Natural killer cell (primary cell): Measurements from ENCODE around the gene SMURF2. TPM values are rescaled to one million over a fixed set of nuclear protein-coding genes. Genes with fewer than 3 reads are reported as not detected.

Source experiments
- ATAC-seq, 3 donors: fragments of 150-1000 bp in 2 of 3; fragments of 200-7000 bp in 1 of 3; cut with Tn5 transposase; 1 replicate in 1 of 3; 2 replicates in 2 of 3; pipeline ENCODE4 v1.10.0; 2021; ENCODE audit warnings: mild to moderate bottlenecking in 2 of 3, moderate library complexity in 2 of 3
- DNase-seq, 2 donors: peaks; one replicate each; pipeline versions ENCODE4 v3.0.0 to v3.0.0-alpha.2; 2013 to 2021; ENCODE audit warnings: mixed read lengths in 1 of 2
- H3K27ac ChIP-seq: one replicate; pipeline ENCODE4 v1.5.1; 2013; ENCODE audit warnings: mild to moderate bottlenecking, low read length
- H3K27me3 ChIP-seq: one replicate; pipeline ENCODE4 v1.6.1; 2013; ENCODE audit warnings: low read length; ENCODE audit not compliant: control insufficient read depth, insufficient read depth
- H3K36me3 ChIP-seq: one replicate; pipeline ENCODE4 v1.6.1; 2013; ENCODE audit warnings: low read length; ENCODE audit not compliant: control insufficient read depth, insufficient read depth
- H3K4me1 ChIP-seq: one replicate; pipeline ENCODE4 v1.6.1; 2013; ENCODE audit warnings: low read length; ENCODE audit not compliant: control insufficient read depth, insufficient read depth
- H3K4me3 ChIP-seq: one replicate; pipeline ENCODE4 v1.5.1; 2013; ENCODE audit warnings: low read length
- H3K9me3 ChIP-seq: one replicate; pipeline ENCODE4 v1.6.1; 2013; ENCODE audit warnings: low read length; ENCODE audit not compliant: control insufficient read depth, insufficient read depth
- H3K27ac Mint-ChIP-seq, 2 donors: one replicate each; pipeline ENCODE4 v1.8.0; 2022; ENCODE audit warnings: mild to moderate bottlenecking in 2 of 2, mixed read lengths in 2 of 2, moderate library complexity in 1 of 2
- H3K27me3 Mint-ChIP-seq, 2 donors: one replicate each; pipeline ENCODE4 v1.8.0; 2022; ENCODE audit warnings: low read depth in 2 of 2, mixed read lengths in 2 of 2
- H3K36me3 Mint-ChIP-seq: one replicate; pipeline ENCODE4 v1.8.0; 2022; ENCODE audit warnings: mixed read lengths
- H3K4me1 Mint-ChIP-seq, 2 donors: one replicate each; pipeline ENCODE4 v1.8.0; 2022; ENCODE audit warnings: mixed read lengths in 2 of 2
- H3K4me3 Mint-ChIP-seq: one replicate; pipeline ENCODE4 v1.8.0; 2022; ENCODE audit warnings: mild to moderate bottlenecking, moderate library complexity, mixed read lengths
- H3K9me3 Mint-ChIP-seq, 2 donors: one replicate each; pipeline ENCODE4 v1.8.0; 2022; ENCODE audit warnings: mixed read lengths in 2 of 2
- WGBS: methylation state at CpG from one replicate; pipeline ENCODE4 v1.1.7; 2013; ENCODE audit warnings: missing lambda C conversion rate; ENCODE audit not compliant: insufficient coverage; 5-methylcytosine and 5-hydroxymethylcytosine counted together
- intact Hi-C: fragments of 100-400 bp; cut with micrococcal nuclease; formaldehyde crosslinking; loops from one replicate; pipeline ENCODE4 v1.14.2; 2022
- total RNA-seq, 4 donors: library from RNA; stranded (reverse); fragments of 120-200 nt in 1 of 4; gene quantifications; one replicate each; pipeline versions ENCODE4 v1.2.3 to v1.2.4, GENCODE V29; 2013 to 2022
- TF ChIP-seq, protein P1 (sequence below): fragments of 200-600 bp; IDR thresholded peaks from one replicate; pipeline ENCODE4 v1.8.0; 2022; ENCODE audit warnings: antibody characterized with exemption

SMURF2 gene
- total RNA-seq, 3 donors from 2014 or later (not counting 1 experiment from before 2014, with no cell fraction given): 43.8 to 54.5 (median 46.5) TPM

DNA sequence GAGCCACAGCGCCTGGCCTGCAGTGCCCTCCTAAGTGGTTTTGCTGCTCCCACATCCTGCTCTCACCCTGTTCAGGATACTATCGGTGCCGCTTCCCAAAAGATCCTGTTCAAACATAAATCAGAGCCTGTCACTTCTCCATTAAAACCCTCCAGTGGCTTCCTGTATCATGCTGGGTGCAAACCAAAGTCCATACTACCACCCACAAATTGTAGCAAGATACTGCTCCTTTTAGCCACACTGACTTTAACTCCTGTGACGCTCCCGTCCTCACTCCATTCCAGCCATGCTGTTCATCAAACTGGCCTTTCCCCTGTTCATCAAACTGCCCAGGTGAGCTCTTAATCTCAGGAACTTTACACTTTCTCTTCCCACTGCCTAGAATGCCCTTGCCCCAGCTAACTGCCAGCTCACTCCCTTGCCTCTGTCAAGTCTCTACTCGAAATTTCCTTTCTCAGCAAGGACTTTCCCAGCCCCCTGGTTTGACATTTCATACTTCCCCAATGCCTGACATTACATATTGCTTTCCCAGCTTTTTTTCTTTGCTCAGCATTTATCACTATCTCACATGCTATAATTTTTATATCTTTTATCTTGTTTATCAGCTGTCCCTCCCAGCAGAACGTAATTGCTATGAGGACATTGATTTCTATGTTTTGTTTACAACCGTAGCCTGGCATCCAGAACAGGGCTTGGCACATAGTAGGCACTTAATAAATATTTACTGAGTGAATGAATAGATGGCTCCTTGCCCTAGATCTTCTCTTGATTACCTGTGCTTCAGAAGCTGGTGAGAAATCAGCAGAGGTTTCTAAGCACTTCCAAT, 44.3 kb upstream of the SMURF2 start:
- Histone ChIP-seq H3K9me3 (no peaks in the 10 kb centered on the region), H3K27me3 (no peaks in the 10 kb centered on the region), H3K4me3 (no peak overlapping the region), H3K36me3 (no peaks in the 10 kb centered on the region), H3K27ac (no peak overlapping the region), H3K4me1 (peaks cover 51% of the 10 kb centered on the region)
- H3K27ac Mint-ChIP-seq: peak overlapping the region in 1 of 2 donors; percentile 40
- no peak overlapping the region for H3K4me3 Mint-ChIP-seq
- H3K4me1 Mint-ChIP-seq: peaks cover 39 to 44% of the 10 kb centered on the region in 2 donors
- intact Hi-C loops: loop anchor here (5.0 kb wide), 1 partner anchor 44 kb away; the partner anchor contains the start of gene SMURF2
- TF ChIP-seq, protein P1, sequence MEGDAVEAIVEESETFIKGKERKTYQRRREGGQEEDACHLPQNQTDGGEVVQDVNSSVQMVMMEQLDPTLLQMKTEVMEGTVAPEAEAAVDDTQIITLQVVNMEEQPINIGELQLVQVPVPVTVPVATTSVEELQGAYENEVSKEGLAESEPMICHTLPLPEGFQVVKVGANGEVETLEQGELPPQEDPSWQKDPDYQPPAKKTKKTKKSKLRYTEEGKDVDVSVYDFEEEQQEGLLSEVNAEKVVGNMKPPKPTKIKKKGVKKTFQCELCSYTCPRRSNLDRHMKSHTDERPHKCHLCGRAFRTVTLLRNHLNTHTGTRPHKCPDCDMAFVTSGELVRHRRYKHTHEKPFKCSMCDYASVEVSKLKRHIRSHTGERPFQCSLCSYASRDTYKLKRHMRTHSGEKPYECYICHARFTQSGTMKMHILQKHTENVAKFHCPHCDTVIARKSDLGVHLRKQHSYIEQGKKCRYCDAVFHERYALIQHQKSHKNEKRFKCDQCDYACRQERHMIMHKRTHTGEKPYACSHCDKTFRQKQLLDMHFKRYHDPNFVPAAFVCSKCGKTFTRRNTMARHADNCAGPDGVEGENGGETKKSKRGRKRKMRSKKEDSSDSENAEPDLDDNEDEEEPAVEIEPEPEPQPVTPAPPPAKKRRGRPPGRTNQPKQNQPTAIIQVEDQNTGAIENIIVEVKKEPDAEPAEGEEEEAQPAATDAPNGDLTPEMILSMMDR: no peak
- no peaks in the 10 kb centered on the region for H3K9me3 Mint-ChIP-seq
- DNase-seq (no peak), ATAC-seq (no peak)
- WGBS: 70% methylated on average over 8 of the region's 8 CpGs
- H3K36me3 Mint-ChIP-seq: no peaks in the 10 kb centered on the region
- H3K27me3 Mint-ChIP-seq: no peaks in the 10 kb centered on the region

GRCh38 chr17:64702815-64703214, 40.7 kb upstream of the SMURF2 start:
- Mint-ChIP-seq H3K27ac (no peak overlapping the region), H3K27me3 (no peaks in the 10 kb centered on the region), H3K4me3 (no peak overlapping the region), H3K9me3 (no peaks in the 10 kb centered on the region), H3K36me3 (no peaks in the 10 kb centered on the region), H3K4me1 (peaks cover 11 to 15% of the 10 kb centered on the region in 2 donors)
- H3K4me3 ChIP-seq: no peak overlapping the region
- WGBS: 86% methylated on average over 1 of the region's 2 CpGs
- no peaks in the 10 kb centered on the region for H3K9me3 ChIP-seq
- H3K4me1 ChIP-seq: peaks cover 17% of the 10 kb centered on the region
- no peak for ATAC-seq
- DNase-seq: no peak
- TF ChIP-seq, protein P1: no peak
- H3K27ac ChIP-seq: no peak overlapping the region
- intact Hi-C loops: no loop called here
- no peaks in the 10 kb centered on the region for H3K27me3 ChIP-seq
- H3K36me3 ChIP-seq: no peaks in the 10 kb centered on the region

DNA sequence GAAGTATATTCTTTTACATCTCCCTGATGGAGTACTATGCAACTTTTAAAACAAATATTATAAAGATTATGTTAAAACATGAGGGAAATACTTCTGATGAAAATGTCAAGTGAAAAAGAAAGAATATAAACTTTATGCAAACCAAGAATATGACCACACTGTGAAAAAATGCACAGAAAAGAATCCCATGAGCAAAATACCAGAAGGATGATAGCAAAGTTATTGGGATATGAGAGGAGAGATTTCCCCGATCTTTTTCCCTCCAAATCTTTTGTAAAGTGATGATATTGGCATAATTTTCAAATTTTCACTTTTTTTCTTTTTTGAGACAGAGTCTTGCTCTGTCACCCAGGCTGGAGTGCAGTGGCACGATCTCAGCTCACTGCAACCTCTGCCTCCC, 36.6 kb upstream of the SMURF2 start:
- TF ChIP-seq, protein P1: no peak
- Histone ChIP-seq H3K36me3 (no peaks in the 10 kb centered on the region), H3K27me3 (no peaks in the 10 kb centered on the region), H3K9me3 (no peaks in the 10 kb centered on the region), H3K4me1 (no peaks in the 10 kb centered on the region), H3K4me3 (no peak overlapping the region), H3K27ac (no peak overlapping the region)
- H3K4me1 Mint-ChIP-seq: peaks cover 0 to 5% of the 10 kb centered on the region in 2 donors
- no peak overlapping the region for H3K27ac Mint-ChIP-seq
- DNase-seq: no peak
- intact Hi-C loops: no loop called here
- no peaks in the 10 kb centered on the region for H3K9me3 Mint-ChIP-seq
- H3K27me3 Mint-ChIP-seq: no peaks in the 10 kb centered on the region
- ATAC-seq: no peak
- no peaks in the 10 kb centered on the region for H3K36me3 Mint-ChIP-seq
- 92% methylated on average over 2 of the region's 2 CpGs for WGBS
- H3K4me3 Mint-ChIP-seq: no peak overlapping the region
